HepG2 (cell line): ENCODE results near the gene RBPMS2. TPM values are rescaled to one million over a fixed set of nuclear protein-coding genes. Genes with fewer than 3 reads are reported as not detected.

Source experiments
- AFF4 ChIP-seq: sonication (generic); formaldehyde crosslinking; IDR thresholded peaks from 2 replicates; pipeline ENCODE4 v1.4.0; 2020; ENCODE audit warnings: missing genetic modification reagents
- ARID4A ChIP-seq: sonication (generic); formaldehyde crosslinking; IDR thresholded peaks from 2 replicates; pipeline ENCODE4 v1.5.0; 2020; ENCODE audit warnings: mild to moderate bottlenecking, missing genetic modification reagents, borderline replicate concordance
- ATF1 ChIP-seq: IDR thresholded peaks from 2 replicates; pipeline ENCODE4 v1.6.1; 2016; ENCODE audit warnings: mild to moderate bottlenecking, control low read depth
- FOXK1 ChIP-seq: sonication (generic); formaldehyde crosslinking; IDR thresholded peaks from 2 replicates; pipeline ENCODE4 v1.4.0; 2020; ENCODE audit warnings: low read depth, missing genetic modification reagents, borderline replicate concordance
- HNRNPLL ChIP-seq: fragments of 200-400 bp; formaldehyde crosslinking; IDR thresholded peaks from 2 replicates; pipeline ENCODE4 v1.6.1; 2017; ENCODE audit warnings: mild to moderate bottlenecking, low read depth, low read length; ENCODE audit not compliant: poor library complexity, severe bottlenecking
- NFKB2 ChIP-seq: sonication (generic); formaldehyde crosslinking; IDR thresholded peaks from 2 replicates; pipeline ENCODE4 v1.4.0; 2020; ENCODE audit warnings: missing genetic modification reagents, borderline replicate concordance
- PRPF4 ChIP-seq: fragments of 200-400 bp; formaldehyde crosslinking; IDR thresholded peaks from 2 replicates; pipeline ENCODE4 v1.6.1; 2016; ENCODE audit warnings: low read length, low read depth; ENCODE audit not compliant: poor library complexity, severe bottlenecking
- TBP ChIP-seq: sonication (generic); formaldehyde crosslinking; IDR thresholded peaks from 2 replicates; pipeline ENCODE4 v1.5.0; 2020; ENCODE audit warnings: missing genetic modification reagents
- TFDP2 ChIP-seq: sonication (generic); formaldehyde crosslinking; IDR thresholded peaks from 2 replicates; pipeline ENCODE4 v1.4.0; 2020; ENCODE audit warnings: missing genetic modification reagents
- THYN1 ChIP-seq: sonication (generic); formaldehyde crosslinking; IDR thresholded peaks from 2 replicates; pipeline ENCODE4 v1.8.1; 2023; ENCODE audit warnings: low read depth, mild to moderate bottlenecking, moderate library complexity, missing genetic modification reagents, borderline replicate concordance
- ZFP37 ChIP-seq: sonication (generic); formaldehyde crosslinking; IDR thresholded peaks from 2 replicates; pipeline ENCODE4 v1.4.0; 2020; ENCODE audit warnings: missing genetic modification reagents, borderline replicate concordance
- ZNF24 ChIP-seq: fragments of 450-650 bp; IDR thresholded peaks from 2 replicates; pipeline ENCODE4 v1.6.1; 2017; ENCODE audit warnings: antibody characterized with exemption, mild to moderate bottlenecking
- ZNF609 ChIP-seq: sonication (generic); formaldehyde crosslinking; IDR thresholded peaks from 2 replicates; pipeline ENCODE4 v1.4.0; 2020; ENCODE audit warnings: mild to moderate bottlenecking, missing genetic modification reagents, borderline replicate concordance
- ZNF776 ChIP-seq: sonication (generic); formaldehyde crosslinking; IDR thresholded peaks from 2 replicates; pipeline ENCODE4 v1.4.0; 2020; ENCODE audit warnings: mild to moderate bottlenecking, missing genetic modification reagents
- polyA plus RNA-seq, 8 experiments: library from polyadenylated mRNA; depleted of rRNA in 3 of 8; stranded (reverse) in 7 of 8; unstranded in 1 of 8; fragments of >200 nt; fragmentation: Illumina TruSeq in 4 of 8; extraction: Trizol in 4 of 8; gene quantifications; 2 replicates each; pipeline versions ENCODE4 v1.2.1 to v1.2.3, GENCODE V29; 2011 to 2016; ENCODE audit warnings: low read depth in 4 of 8, missing spikeins in 1 of 8, mixed read lengths in 1 of 8; ENCODE audit not compliant: insufficient read depth in 1 of 8
- total RNA-seq, 5 experiments: library from RNA; depleted of rRNA; stranded (reverse); fragments of >200 nt; fragmentation: Illumina TruSeq; extraction: Trizol; gene quantifications; 2 replicates each; pipeline ENCODE4 v1.2.3, GENCODE V29; 2016; ENCODE audit warnings: low read depth in 1 of 5

The RBPMS2 gene
- total and polyA plus RNA-seq, 2 of the 13 experiments (the other 11 are each of a cell fraction or from before 2014, with no cell fraction given), result 0.08 TPM; not detected in 1

- TF ChIP-seq ZNF609 (peak; percentile 55), ZNF776 (no peak), PRPF4 (no peak), AFF4 (CRISPR knock-in tag) (no peak), ZFP37 (CRISPR knock-in tag) (no peak), ATF1 (CRISPR knock-in tag) (no peak), NFKB2 (CRISPR knock-in tag) (no peak), ARID4A (no peak), FOXK1 (CRISPR knock-in tag) (peak; percentile 56; the same call in 1 of the 2 replicates), THYN1 (CRISPR knock-in tag) (no peak), TBP (CRISPR knock-in tag) (no peak), TFDP2 (CRISPR knock-in tag) (0 out of 2 replicates have a peak, but pooled peaks have one; percentile 31), HNRNPLL (no peak), ZNF24 (no peak)
These were observed 43.1 kb downstream of the RBPMS2 start (continued) for GRCh38 chr15:64732156-64732860.
